ENCODE results near the gene GRIK2.

GRCh38 chr6:101936516-101936915 lies 543.0 kb downstream of the GRIK2 start:
- no peak for TF ChIP-seq CTCF (IDR thresholded peaks at IDR 0.05)
- no peak for TF ChIP-seq ZFX (IDR thresholded peaks at IDR 0.05; ENCODE audit: borderline replicate concordance)
